Measurements from ENCODE around the gene AGMO. TPM values are rescaled to one million over a fixed set of nuclear protein-coding genes. Genes with fewer than 3 reads are reported as not detected.

Gene AGMO
- polyA plus RNA-seq, 1 donor (not counting 4 experiments of a cell fraction or from before 2014, with no cell fraction given) = not detected

GRCh38 chr7:15604166-15604565 lies 42.4 kb upstream of the AGMO start:
- no peaks in the 10 kb centered on the region for H3K9me1 ChIP-seq (ENCODE audit: control insufficient read depth, extremely low read depth, insufficient read depth, low read length)
- no peak overlapping the region for H2AFZ ChIP-seq (ENCODE audit: control insufficient read depth, low read length)
- H3K27me3 ChIP-seq (ENCODE audit: control insufficient read depth, extremely low read depth, insufficient read depth, low read length) = no peaks in the 10 kb centered on the region
- TF ChIP-seq CTCF (optimal IDR thresholded peaks at IDR 0.05 in 1 of 3, IDR thresholded peaks at IDR 0.05 in 1 of 3, conservative IDR thresholded peaks at IDR 0.05 in 1 of 3; ENCODE audit: extremely low read depth in 1 of 3, insufficient read depth in 2 of 3, low read length in 3 of 3) = no peak
- no peak for TF ChIP-seq EZH2 (IDR thresholded peaks at IDR 0.05; ENCODE audit: low read length)
- H4K20me1 ChIP-seq (ENCODE audit: control insufficient read depth, extremely low read depth, insufficient read depth, low read length) = no peaks in the 10 kb centered on the region
- H3K4me1 ChIP-seq (ENCODE audit: control insufficient read depth, extremely low read depth, insufficient read depth, low read length) = no peaks in the 10 kb centered on the region
- FAIRE-seq = no peak
- dilution Hi-C loops (cut with MboI; ENCODE audit: extremely low pct_ligation_motif_present, low sequenced_read_pairs) = no loop called here
- H3K9ac ChIP-seq (ENCODE audit: control insufficient read depth, extremely low read depth, insufficient read depth, low read length) = no peak overlapping the region
- H3K9me3 ChIP-seq (ENCODE audit: control insufficient read depth, low read depth, low read length) = peaks cover 2% of the 10 kb centered on the region
- no peak for DNase-seq (ENCODE audit: low read depth, low spot score)
- H3K4me2 ChIP-seq (ENCODE audit: control insufficient read depth, extremely low read depth, insufficient read depth, low read depth, low read length) = no peak overlapping the region
- no peaks in the 10 kb centered on the region for H3K79me2 ChIP-seq (ENCODE audit: control insufficient read depth, insufficient read depth, low read length)
- H3K27ac ChIP-seq (ENCODE audit: control insufficient read depth, insufficient read depth, low read length) = no peak overlapping the region
- no peak overlapping the region for H3K4me3 ChIP-seq (ENCODE audit: control insufficient read depth in 2 of 3, extremely low read depth in 1 of 3, insufficient read depth in 2 of 3, low read depth in 1 of 3, low read length in 3 of 3)
- H3K36me3 ChIP-seq (ENCODE audit: control insufficient read depth in 2 of 2, extremely low read depth in 1 of 2, insufficient read depth in 2 of 2, low read length in 2 of 2) = no peaks in the 10 kb centered on the region

- Histone ChIP-seq H3K9me1 (ENCODE audit: control insufficient read depth, extremely low read depth, insufficient read depth, low read length) (no peaks in the 10 kb centered on the region), H2AFZ (ENCODE audit: control insufficient read depth, low read length) (no peak overlapping the region), H3K4me2 (ENCODE audit: control insufficient read depth, extremely low read depth, insufficient read depth, low read depth, low read length) (no peak overlapping the region), H3K9me3 (ENCODE audit: control insufficient read depth, low read depth, low read length) (peaks cover 4% of the 10 kb centered on the region), H3K79me2 (ENCODE audit: control insufficient read depth, insufficient read depth, low read length) (no peaks in the 10 kb centered on the region), H3K4me1 (ENCODE audit: control insufficient read depth, extremely low read depth, insufficient read depth, low read length) (no peaks in the 10 kb centered on the region), H3K9ac (ENCODE audit: control insufficient read depth, extremely low read depth, insufficient read depth, low read length) (no peak overlapping the region), H3K36me3 (ENCODE audit: control insufficient read depth in 2 of 2, extremely low read depth in 1 of 2, insufficient read depth in 2 of 2, low read length in 2 of 2) (no peaks in the 10 kb centered on the region), H3K4me3 (ENCODE audit: control insufficient read depth in 2 of 3, extremely low read depth in 1 of 3, insufficient read depth in 2 of 3, low read depth in 1 of 3, low read length in 3 of 3) (no peak overlapping the region), H3K27ac (ENCODE audit: control insufficient read depth, insufficient read depth, low read length) (no peak overlapping the region), H4K20me1 (ENCODE audit: control insufficient read depth, extremely low read depth, insufficient read depth, low read length) (no peaks in the 10 kb centered on the region), H3K27me3 (ENCODE audit: control insufficient read depth, extremely low read depth, insufficient read depth, low read length) (no peaks in the 10 kb centered on the region)
- TF ChIP-seq CTCF (optimal IDR thresholded peaks at IDR 0.05 in 1 of 3, IDR thresholded peaks at IDR 0.05 in 1 of 3, conservative IDR thresholded peaks at IDR 0.05 in 1 of 3; ENCODE audit: extremely low read depth in 1 of 3, insufficient read depth in 2 of 3, low read length in 3 of 3) (no peak), EZH2 (IDR thresholded peaks at IDR 0.05; ENCODE audit: low read length) (no peak)
- FAIRE-seq = no peak
- dilution Hi-C loops (cut with MboI; ENCODE audit: extremely low pct_ligation_motif_present, low sequenced_read_pairs) = no loop called here
- DNase-seq (ENCODE audit: low read depth, low spot score) = no peak
Observed at GRCh38 chr7:15603124-15603523, 41.3 kb upstream of the AGMO start.

All from keratinocyte (primary cell).